Kidney (tissue), 14 donors: ENCODE measurements around the gene RNF126. TPM values are rescaled to one million over a fixed set of nuclear protein-coding genes. Genes with fewer than 3 reads are reported as not detected.

Experiments used
- DNase-seq, 5 donors: peaks; one replicate each; pipeline ENCODE4 v3.0.0-alpha.2; 2013 to 2020
- FAIRE-seq: peaks from 2 replicates; lab custom pipeline; 2012; peaks lifted over from hg19 to GRCh38; lab: Jason Lieb, UNC
- H3K27ac ChIP-seq, 2 donors: one replicate each; pipeline ENCODE4 v1.7.0; 2013; ENCODE audit warnings: low read depth in 2 of 2, low read length in 2 of 2, inconsistent platforms in 1 of 2
- H3K27me3 ChIP-seq: one replicate; pipeline ENCODE4 v1.7.1; 2013; ENCODE audit warnings: low read length, inconsistent platforms; ENCODE audit not compliant: control insufficient read depth, insufficient read depth
- H3K36me3 ChIP-seq, 3 donors: one replicate each; pipeline versions ENCODE4 v1.7.0 to v1.7.1; 2013; ENCODE audit warnings: low read length in 3 of 3, control low read depth in 1 of 3, inconsistent platforms in 1 of 3; ENCODE audit not compliant: insufficient read depth in 3 of 3, control insufficient read depth in 2 of 3
- H3K4me1 ChIP-seq, 3 donors: one replicate each; pipeline versions ENCODE4 v1.7.0 to v1.7.1; 2013; ENCODE audit warnings: low read length in 3 of 3, inconsistent platforms in 1 of 3, low read depth in 1 of 3; ENCODE audit not compliant: control insufficient read depth in 2 of 3, insufficient read depth in 2 of 3
- H3K4me3 ChIP-seq, 3 donors: one replicate each; pipeline versions ENCODE4 v1.7.0 to v1.8.1; 2013; ENCODE audit warnings: low read length in 3 of 3, control low read depth in 1 of 3, inconsistent platforms in 1 of 3
- H3K9ac ChIP-seq, 3 donors: one replicate each; pipeline versions ENCODE4 v1.7.0 to v1.7.1; 2013; ENCODE audit warnings: low read length in 3 of 3, control low read depth in 1 of 3, inconsistent platforms in 1 of 3
- H3K9me3 ChIP-seq, 3 donors: one replicate each; pipeline versions ENCODE4 v1.7.0 to v1.7.1; 2013; ENCODE audit warnings: low read length in 3 of 3, control low read depth in 1 of 3, inconsistent platforms in 1 of 3; ENCODE audit not compliant: control insufficient read depth in 2 of 3, insufficient read depth in 1 of 3
- intact Hi-C: fragments of 100-400 bp; cut with DNase I; formaldehyde crosslinking; loops from one replicate; pipeline ENCODE4 v1.11.1; 2022
- polyA plus RNA-seq: library from polyadenylated mRNA; stranded (reverse); fragments of 350-450 nt; fragmentation: Illumina TruSeq; extraction: RNeasy Lipid Tissue Mini Kit (QIAGEN cat#74804); gene quantifications from one replicate; pipeline ENCODE4 v1.2.3, GENCODE V29; 2014; ENCODE audit warnings: low read depth, low replicate concordance; ENCODE audit not compliant: insufficient read depth
- total RNA-seq: library from RNA; stranded (reverse); fragmentation: NEBNext Ultra II Directional; extraction: Animal tissue kit (Norgen Biotek cat#: 25700); gene quantifications from one replicate; pipeline ENCODE4 v1.2.1, GENCODE V29; 2021
- TF ChIP-seq, protein P1 (sequence below): IDR thresholded peaks from 3 replicates; pipeline ENCODE4 v1.5.1; 2012; ENCODE audit warnings: mild to moderate bottlenecking, moderate library complexity, borderline replicate concordance; ENCODE audit not compliant: insufficient read depth; ENCODE audit errors: extremely low read depth
- donor health status: control.
- donor health status: control.
- donor health status: control.
- donor health status: control.
- donor health status: control.
- donor health status: DM: yes; HTN: yes; CAD: no.
- donor health status: Normal renal cell carcinoma (clear cell type).

The RNF126 gene
- total and polyA plus RNA-seq, 2 donors from 2014 or later: 33.3 to 38.0 TPM

DNA sequence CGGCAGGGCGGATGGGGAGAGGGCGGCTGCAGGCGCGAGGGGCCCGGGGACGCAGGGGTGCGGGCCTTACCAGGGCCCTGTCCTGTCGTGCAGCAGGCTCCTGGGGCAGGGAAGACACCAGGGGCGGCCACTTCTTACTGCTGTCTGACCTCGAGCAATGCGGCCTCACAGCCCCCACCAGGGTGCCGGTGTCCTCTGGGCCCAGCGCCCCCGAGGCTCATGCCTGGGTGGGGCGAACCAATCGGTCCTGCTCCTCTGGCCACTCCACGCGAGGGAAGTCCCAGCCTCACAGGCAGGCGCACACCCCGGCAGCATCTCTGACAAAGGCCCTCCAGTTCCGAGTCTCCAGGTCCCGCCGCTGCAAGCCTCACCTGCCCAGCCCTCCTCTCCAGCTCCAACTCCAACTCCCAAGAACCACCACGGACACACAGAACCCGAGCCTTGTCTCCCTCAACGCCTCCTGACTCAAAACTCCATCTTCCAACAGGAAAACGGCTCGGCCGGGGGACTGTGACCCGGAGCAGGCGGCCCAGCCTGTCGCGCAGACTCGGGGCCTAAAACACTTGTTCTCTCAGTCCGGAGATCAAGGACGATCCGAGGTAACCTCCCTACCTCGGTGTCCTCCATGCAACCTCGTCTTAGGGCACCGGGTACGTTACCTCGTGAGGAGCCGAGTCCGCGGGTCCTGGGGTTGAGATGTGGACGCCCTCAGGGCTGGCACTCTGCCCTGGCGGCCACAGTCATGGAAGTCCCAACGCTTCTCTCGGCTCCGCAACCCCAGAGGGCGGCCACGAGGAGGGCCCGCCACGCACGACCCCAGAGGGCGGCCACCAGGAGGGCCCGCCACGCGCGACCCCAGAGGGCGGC lies 16.9 kb downstream of the RNF126 start:
- DNase-seq: no peak
- no peak for FAIRE-seq
- no peak overlapping the region for H3K27ac ChIP-seq
- no peak overlapping the region for H3K4me3 ChIP-seq
- intact Hi-C loops: no loop called here
- H3K27me3 ChIP-seq: no peaks in the 10 kb centered on the region
- no peaks in the 10 kb centered on the region for H3K4me1 ChIP-seq
- H3K9me3 ChIP-seq: no peaks in the 10 kb centered on the region
- TF ChIP-seq, protein P1, sequence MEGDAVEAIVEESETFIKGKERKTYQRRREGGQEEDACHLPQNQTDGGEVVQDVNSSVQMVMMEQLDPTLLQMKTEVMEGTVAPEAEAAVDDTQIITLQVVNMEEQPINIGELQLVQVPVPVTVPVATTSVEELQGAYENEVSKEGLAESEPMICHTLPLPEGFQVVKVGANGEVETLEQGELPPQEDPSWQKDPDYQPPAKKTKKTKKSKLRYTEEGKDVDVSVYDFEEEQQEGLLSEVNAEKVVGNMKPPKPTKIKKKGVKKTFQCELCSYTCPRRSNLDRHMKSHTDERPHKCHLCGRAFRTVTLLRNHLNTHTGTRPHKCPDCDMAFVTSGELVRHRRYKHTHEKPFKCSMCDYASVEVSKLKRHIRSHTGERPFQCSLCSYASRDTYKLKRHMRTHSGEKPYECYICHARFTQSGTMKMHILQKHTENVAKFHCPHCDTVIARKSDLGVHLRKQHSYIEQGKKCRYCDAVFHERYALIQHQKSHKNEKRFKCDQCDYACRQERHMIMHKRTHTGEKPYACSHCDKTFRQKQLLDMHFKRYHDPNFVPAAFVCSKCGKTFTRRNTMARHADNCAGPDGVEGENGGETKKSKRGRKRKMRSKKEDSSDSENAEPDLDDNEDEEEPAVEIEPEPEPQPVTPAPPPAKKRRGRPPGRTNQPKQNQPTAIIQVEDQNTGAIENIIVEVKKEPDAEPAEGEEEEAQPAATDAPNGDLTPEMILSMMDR: no peak
- peaks cover 0 to 4% (median 0%) of the 10 kb centered on the region in 3 donors for H3K36me3 ChIP-seq
- no peak overlapping the region for H3K9ac ChIP-seq

DNA sequence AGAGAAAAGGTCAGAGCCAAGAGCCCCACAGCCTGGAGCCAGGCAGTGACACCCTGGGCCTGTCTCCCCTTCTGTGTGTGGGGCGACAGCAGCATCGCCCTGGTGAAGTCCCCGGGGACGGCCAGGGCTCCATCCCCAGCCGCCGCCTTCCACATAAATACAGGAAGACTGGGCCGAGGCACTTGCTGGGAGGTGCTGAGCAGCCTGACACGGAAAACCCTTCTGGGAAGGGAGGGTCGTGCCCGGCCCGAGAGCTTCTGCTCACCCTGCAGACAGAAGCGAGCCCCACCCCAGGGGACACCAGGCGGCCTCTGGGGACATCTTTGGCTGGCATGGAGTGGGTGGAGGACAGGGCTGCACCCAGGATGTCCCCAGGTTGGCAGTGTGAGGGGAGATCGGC lies 18.2 kb downstream of the RNF126 start:
- Histone ChIP-seq H3K36me3 (no peaks in the 10 kb centered on the region), H3K9ac (no peak overlapping the region), H3K4me3 (no peak overlapping the region), H3K9me3 (no peaks in the 10 kb centered on the region), H3K27ac (no peak overlapping the region), H3K27me3 (no peaks in the 10 kb centered on the region), H3K4me1 (no peaks in the 10 kb centered on the region)
- intact Hi-C loops: no loop called here
- TF ChIP-seq, protein P1: no peak
- no peak for DNase-seq
- FAIRE-seq: no peak

DNA sequence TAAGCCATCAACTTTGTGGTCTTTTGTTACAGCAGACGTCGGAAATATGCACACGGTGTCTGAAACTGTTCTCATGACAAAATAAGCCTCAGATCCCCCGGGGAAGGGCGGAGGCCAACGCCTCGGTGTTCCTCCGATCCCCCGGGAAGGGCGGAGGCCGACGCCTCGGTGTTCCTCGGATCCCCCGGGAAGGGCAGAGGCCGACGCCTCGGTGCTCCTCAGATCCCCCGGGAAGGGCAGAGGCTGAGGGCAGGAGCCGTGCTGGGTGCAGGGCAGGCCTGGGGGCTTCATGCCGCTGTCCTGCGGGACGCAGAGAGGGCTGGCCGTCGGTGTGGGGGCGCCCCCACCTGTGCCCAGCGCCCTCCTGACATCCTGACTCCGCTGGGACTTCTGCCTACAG lies 18.7 kb downstream of the RNF126 start:
- DNase-seq (no peak), FAIRE-seq (no peak)
- TF ChIP-seq, protein P1: no peak
- Histone ChIP-seq H3K4me3 (no peak overlapping the region), H3K27ac (no peak overlapping the region), H3K36me3 (no peaks in the 10 kb centered on the region), H3K9me3 (no peaks in the 10 kb centered on the region), H3K27me3 (no peaks in the 10 kb centered on the region), H3K9ac (no peak overlapping the region), H3K4me1 (peaks cover 0 to under 1% (median 0%) of the 10 kb centered on the region in 3 donors)
- intact Hi-C loops: no loop called here
